Measurements from ENCODE around the gene NUP62.

DNA sequence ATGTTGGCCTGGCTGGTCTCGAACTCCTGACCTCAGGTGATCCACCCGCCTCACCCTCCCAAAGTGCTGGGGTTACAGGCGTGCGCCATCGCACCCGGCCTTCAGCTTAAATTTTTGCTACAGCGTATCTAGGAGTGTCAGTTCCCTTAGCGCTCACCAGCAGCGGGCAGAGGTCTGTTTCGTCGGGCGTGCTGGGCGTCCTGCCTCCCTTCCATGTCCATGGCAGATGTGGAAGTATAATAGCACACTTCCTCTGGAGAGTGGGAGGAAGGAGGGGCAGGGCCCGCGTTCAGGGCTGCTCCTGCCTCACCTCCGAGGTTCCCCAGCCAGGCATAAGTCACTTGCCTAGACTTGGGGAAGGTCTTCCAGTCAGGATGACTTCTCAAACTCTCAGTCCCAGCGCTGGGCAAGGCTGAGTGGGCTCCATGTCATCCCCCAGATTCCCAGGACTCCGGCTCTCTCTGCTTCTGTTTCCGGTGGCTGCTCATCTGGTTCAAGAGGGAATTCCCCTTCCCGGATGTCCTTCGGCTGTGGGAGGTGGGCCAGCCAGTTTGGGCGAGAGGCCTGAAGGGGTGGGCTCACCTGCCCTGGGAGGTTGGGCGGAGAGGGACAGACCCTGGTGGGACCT, 42.2 kb downstream of the NUP62 start:
- TF ChIP-seq, protein P1, sequence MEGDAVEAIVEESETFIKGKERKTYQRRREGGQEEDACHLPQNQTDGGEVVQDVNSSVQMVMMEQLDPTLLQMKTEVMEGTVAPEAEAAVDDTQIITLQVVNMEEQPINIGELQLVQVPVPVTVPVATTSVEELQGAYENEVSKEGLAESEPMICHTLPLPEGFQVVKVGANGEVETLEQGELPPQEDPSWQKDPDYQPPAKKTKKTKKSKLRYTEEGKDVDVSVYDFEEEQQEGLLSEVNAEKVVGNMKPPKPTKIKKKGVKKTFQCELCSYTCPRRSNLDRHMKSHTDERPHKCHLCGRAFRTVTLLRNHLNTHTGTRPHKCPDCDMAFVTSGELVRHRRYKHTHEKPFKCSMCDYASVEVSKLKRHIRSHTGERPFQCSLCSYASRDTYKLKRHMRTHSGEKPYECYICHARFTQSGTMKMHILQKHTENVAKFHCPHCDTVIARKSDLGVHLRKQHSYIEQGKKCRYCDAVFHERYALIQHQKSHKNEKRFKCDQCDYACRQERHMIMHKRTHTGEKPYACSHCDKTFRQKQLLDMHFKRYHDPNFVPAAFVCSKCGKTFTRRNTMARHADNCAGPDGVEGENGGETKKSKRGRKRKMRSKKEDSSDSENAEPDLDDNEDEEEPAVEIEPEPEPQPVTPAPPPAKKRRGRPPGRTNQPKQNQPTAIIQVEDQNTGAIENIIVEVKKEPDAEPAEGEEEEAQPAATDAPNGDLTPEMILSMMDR (IDR thresholded peaks at IDR 0.05 in 8 of 11, conservative IDR thresholded peaks at IDR 0.05 in 3 of 11) = no peak
- TF ChIP-seq POLR2A (IDR thresholded peaks at IDR 0.05) = no peak

All from spleen (tissue), 7 donors.